OCI-LY1 (cell line): Measurements from ENCODE around the gene SREBF1.

ENCODE experiments used
- CTCF ChIP-seq: fragments of 200-600 bp; sonication (generic), shearing (Covaris generic); IDR thresholded peaks from 2 replicates; pipeline ENCODE4 v1.5.1; 2017; ENCODE audit warnings: mild to moderate bottlenecking, antibody characterized with exemption, low read length, moderate library complexity, mixed read lengths
- EZH2 ChIP-seq: fragments of 200-600 bp; sonication (generic), shearing (Covaris generic); IDR thresholded peaks from 2 replicates; pipeline ENCODE4 v1.8.0; 2017; ENCODE audit warnings: borderline replicate concordance, mixed run types, mild to moderate bottlenecking, antibody characterized with exemption, low read length, moderate library complexity, mixed read lengths

- TF ChIP-seq CTCF (no peak), EZH2 (no peak)
Observed at GRCh38 chr17:17820463-17821158, 16.2 kb downstream of the SREBF1 start.
